Measurements from ENCODE around the gene UBE2V1.
"Not testable (repeated sequence)": the region's sequence is repeated elsewhere in the genome, so short reads cannot be mapped to it uniquely, and the experiment has no call there.

The UBE2V1 gene

DNA sequence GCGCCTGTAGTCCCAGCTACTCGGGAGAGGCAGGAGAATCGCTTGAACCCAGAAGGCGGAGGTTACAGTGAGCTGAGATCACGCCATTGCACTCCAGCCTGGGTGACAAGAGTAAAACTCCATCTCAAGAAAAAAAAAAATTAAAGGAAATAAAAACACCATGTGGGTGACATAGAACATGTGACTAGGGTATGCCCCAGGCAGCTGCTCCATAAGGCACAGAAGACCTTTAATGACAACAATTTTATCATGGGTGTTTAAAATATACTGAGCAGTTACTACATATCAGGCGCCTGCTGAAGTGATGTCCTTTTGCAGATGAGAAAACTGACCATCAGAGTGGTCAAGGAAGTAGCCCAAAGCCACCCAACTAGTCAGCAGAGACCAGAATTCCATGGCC is 32.6 kb upstream of the UBE2V1 start:
- H3K27ac ChIP-seq (ENCODE audit: low read depth, low read length): no peak overlapping the region
- peaks cover 22% of the 10 kb centered on the region for H3K4me1 ChIP-seq (ENCODE audit: control insufficient read depth, insufficient read depth, low read length)
- H3K4me3 ChIP-seq (ENCODE audit: low read depth, low read length): no peak overlapping the region
- peaks cover 58% of the 10 kb centered on the region for H3K36me3 ChIP-seq (ENCODE audit: control insufficient read depth, insufficient read depth, low read length)
- H3K27me3 ChIP-seq (ENCODE audit: control insufficient read depth, insufficient read depth, low read length): no peaks in the 10 kb centered on the region
- no peaks in the 10 kb centered on the region for H3K9me3 ChIP-seq (ENCODE audit: control insufficient read depth, insufficient read depth, low read length)
- no peak overlapping the region for H3K9ac ChIP-seq (ENCODE audit: low read depth, low read length)

DNA sequence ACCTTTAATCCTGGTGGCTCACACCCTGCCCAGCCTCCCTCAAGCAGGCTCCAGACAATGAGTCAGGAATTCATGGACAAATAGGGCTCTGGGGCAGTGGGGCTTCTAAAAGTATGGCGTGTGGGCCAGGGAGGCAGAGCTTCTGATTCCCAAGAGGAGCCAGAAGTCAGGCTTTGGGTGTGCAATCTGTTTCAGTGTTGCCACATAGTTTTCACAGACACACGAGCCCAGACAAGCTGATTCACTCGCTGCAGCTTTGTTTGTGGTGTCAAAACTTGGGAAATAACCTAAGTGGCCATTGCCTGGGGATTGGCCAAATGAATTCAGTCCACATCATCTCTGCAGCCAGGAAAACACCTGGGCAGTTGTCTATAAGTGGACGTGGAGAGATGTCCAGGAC is 31.4 kb upstream of the UBE2V1 start:
- H3K4me3 ChIP-seq (ENCODE audit: low read depth, low read length): no peak overlapping the region
- H3K27ac ChIP-seq (ENCODE audit: low read depth, low read length): no peak overlapping the region
- no peaks in the 10 kb centered on the region for H3K27me3 ChIP-seq (ENCODE audit: control insufficient read depth, insufficient read depth, low read length)
- H3K4me1 ChIP-seq (ENCODE audit: control insufficient read depth, insufficient read depth, low read length): peaks cover 22% of the 10 kb centered on the region
- H3K9me3 ChIP-seq (ENCODE audit: control insufficient read depth, insufficient read depth, low read length): no peaks in the 10 kb centered on the region
- no peak overlapping the region for H3K9ac ChIP-seq (ENCODE audit: low read depth, low read length)
- H3K36me3 ChIP-seq (ENCODE audit: control insufficient read depth, insufficient read depth, low read length): peaks cover 54% of the 10 kb centered on the region

DNA sequence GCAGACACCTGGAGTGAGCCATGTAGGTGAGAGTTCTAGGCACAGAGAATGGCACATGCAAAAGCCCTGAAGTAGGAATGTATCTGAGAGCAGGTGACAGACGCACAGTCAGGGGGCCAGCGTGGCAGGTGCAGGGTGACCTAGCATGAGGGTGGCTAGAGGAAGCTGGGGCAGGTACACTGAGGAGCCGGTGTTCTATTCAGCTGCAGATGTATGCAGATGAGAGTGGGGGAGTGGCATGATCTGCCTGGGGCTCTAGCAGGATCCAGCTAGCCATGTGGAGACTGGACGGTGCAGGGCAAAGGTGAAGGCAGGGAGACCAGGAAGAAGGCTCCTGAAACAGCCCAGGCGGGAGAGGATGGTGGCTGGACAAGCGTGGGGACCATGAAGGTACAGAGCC is 29.9 kb upstream of the UBE2V1 start:
- peaks cover 22% of the 10 kb centered on the region for H3K4me1 ChIP-seq (ENCODE audit: control insufficient read depth, insufficient read depth, low read length)
- H3K4me3 ChIP-seq (ENCODE audit: low read depth, low read length): no peak overlapping the region
- H3K9ac ChIP-seq (ENCODE audit: low read depth, low read length): no peak overlapping the region
- H3K27me3 ChIP-seq (ENCODE audit: control insufficient read depth, insufficient read depth, low read length): no peaks in the 10 kb centered on the region
- no peaks in the 10 kb centered on the region for H3K9me3 ChIP-seq (ENCODE audit: control insufficient read depth, insufficient read depth, low read length)
- H3K27ac ChIP-seq (ENCODE audit: low read depth, low read length): no peak overlapping the region
- peaks cover 40% of the 10 kb centered on the region for H3K36me3 ChIP-seq (ENCODE audit: control insufficient read depth, insufficient read depth, low read length)

DNA sequence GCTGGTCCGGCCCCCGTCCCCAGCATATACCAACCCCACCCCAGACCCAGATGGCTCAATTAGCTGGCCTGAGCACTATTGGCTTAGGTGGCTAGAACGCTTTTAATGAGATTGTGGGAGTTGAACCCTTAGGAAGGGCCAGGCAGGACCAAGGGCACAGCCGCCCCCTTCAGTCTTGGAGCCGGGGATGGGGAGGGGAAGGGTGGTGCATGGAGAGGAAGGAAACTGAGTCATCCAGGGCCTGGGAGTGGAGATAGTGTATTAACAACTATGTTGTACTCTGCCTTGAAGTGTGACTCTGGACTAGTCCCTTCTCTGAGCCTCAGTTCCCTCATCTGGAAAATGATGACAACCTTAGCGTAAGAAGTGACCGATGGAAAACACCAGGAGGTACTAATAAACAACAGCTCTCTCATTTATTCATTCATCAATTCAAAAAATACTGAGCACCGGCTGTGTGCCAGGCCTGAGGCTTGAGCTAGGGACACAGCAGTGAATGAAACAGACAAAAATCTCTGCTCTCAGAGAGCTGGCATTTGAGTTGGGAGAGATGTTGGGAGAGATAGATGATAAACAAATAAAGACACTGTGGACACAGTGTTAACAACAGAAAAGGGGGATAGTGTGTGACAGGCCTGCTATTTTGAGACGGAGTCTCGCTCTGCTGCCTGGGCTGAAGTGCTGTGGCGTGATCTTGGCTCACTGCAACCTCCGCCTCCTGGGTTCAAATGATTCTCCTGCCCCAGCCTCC is 29.0 kb upstream of the UBE2V1 start:
- no peak overlapping the region for H3K9ac ChIP-seq (ENCODE audit: low read depth, low read length)
- H3K27ac ChIP-seq (ENCODE audit: low read depth, low read length): no peak overlapping the region
- H3K4me3 ChIP-seq (ENCODE audit: low read depth, low read length): no peak overlapping the region
- H3K4me1 ChIP-seq (ENCODE audit: control insufficient read depth, insufficient read depth, low read length): peaks cover 15% of the 10 kb centered on the region
- H3K27me3 ChIP-seq (ENCODE audit: control insufficient read depth, insufficient read depth, low read length): no peaks in the 10 kb centered on the region
- no peaks in the 10 kb centered on the region for H3K9me3 ChIP-seq (ENCODE audit: control insufficient read depth, insufficient read depth, low read length)
- peaks cover 40% of the 10 kb centered on the region for H3K36me3 ChIP-seq (ENCODE audit: control insufficient read depth, insufficient read depth, low read length)

DNA sequence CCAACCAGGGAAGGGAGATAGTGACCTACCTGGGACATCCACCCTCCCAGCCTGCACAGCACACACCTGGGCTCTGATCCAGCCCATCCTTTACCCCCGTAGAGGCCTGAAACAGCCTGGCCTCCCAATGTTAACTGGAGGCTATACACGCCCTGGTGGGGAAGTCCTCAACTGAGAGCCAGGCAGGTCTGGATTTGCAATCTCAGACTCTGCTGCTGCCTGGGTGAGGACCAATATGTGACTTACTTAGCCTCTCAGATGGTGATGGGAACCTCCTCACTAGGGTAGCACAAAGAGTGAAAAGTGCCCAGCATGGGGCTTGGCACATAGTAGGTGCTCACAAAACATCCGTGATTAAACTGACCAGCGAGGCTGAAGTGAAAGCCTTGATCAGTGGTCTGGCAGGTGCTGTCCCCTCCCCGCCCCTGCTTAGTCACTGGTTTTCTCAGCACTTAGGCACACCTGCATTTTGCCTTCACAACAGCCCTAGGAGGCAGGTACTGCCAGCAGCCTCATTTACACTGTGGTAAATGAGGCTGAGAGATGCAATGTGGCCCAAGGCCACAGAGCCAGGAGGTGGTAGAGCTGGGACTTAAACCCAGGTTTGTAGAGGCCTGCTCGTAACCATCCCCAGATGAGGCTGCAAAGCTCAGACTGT is 28.2 kb upstream of the UBE2V1 start:
- Histone ChIP-seq H3K27me3 (ENCODE audit: control insufficient read depth, insufficient read depth, low read length) (no peaks in the 10 kb centered on the region), H3K4me3 (ENCODE audit: low read depth, low read length) (no peak overlapping the region), H3K4me1 (ENCODE audit: control insufficient read depth, insufficient read depth, low read length) (peaks cover 9% of the 10 kb centered on the region), H3K9ac (ENCODE audit: low read depth, low read length) (no peak overlapping the region), H3K9me3 (ENCODE audit: control insufficient read depth, insufficient read depth, low read length) (no peaks in the 10 kb centered on the region), H3K36me3 (ENCODE audit: control insufficient read depth, insufficient read depth, low read length) (peaks cover 39% of the 10 kb centered on the region), H3K27ac (ENCODE audit: low read depth, low read length) (no peak overlapping the region)

DNA sequence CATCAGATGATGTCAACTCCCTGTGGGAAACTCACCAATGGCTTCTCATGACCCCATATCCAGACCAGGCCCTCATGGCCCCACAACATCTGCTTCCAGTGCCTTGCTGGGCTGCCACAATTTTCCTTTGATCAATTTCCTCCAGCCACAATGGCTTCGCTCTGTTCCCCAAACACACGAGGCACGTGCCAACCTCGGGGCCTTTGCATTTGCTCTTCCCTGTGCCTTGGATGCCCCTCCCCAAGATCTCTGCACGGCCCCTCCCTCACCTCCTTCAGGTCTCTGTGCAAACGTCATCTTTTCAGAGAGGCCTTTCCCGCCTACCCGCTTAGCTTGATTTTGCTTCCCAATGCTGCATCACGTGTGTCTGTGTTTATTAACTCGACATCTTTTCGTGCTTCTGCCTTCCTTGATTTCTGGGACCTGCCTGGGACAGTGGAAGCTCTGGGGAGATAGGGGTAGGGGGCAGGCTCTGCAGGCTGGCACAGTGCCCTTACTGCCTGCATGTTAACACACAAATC is 27.4 kb upstream of the UBE2V1 start:
- H3K27me3 ChIP-seq (ENCODE audit: control insufficient read depth, insufficient read depth, low read length): no peaks in the 10 kb centered on the region
- H3K9me3 ChIP-seq (ENCODE audit: control insufficient read depth, insufficient read depth, low read length): no peaks in the 10 kb centered on the region
- H3K36me3 ChIP-seq (ENCODE audit: control insufficient read depth, insufficient read depth, low read length): peaks cover 42% of the 10 kb centered on the region
- H3K9ac ChIP-seq (ENCODE audit: low read depth, low read length): no peak overlapping the region
- H3K4me1 ChIP-seq (ENCODE audit: control insufficient read depth, insufficient read depth, low read length): peaks cover 9% of the 10 kb centered on the region
- no peak overlapping the region for H3K27ac ChIP-seq (ENCODE audit: low read depth, low read length)
- no peak overlapping the region for H3K4me3 ChIP-seq (ENCODE audit: low read depth, low read length)

DNA sequence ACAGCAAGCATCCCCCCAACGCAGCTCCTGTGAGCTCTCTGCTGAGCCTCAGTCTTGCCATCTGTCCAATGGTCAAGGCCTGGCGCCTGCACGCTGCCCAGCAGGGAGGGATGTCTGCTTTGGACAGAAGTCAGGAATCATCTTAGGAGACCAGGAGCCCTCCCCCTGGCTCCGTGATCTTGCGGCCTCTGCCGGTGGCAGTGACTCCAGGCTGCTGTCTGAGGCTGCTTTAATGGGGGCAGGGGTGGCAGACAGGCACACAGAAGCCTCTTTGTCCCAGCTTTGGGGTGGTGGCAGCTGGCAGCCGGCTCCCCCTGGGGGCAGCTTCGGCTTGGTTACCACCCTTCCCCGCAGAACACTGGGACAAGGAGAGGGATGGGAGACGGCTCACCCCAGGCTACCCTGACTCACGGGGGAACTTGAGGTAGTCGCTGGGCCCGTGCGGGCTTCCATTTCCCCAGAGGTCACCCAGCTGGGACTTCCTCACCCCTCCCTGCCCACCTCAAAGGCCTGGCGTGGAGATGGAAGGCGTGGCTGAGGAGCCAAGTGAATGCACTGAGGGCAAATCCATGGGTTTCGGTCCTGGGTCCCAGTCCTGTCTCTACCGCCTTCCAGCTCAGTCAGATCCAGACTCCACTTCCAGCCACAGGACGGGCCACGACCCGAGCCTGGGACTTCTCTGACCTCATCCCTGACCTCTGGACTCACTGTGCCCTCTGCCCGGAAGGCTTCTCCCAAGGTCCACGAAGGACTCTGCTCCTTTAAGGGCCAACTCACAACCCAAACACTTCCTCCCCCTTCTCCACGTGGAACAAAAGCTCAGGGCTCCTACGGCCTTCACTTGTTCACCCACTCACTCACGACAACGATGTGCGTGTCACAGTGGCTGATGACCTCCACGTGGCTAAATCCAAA is 25.8 kb upstream of the UBE2V1 start:
- H3K9me3 ChIP-seq (ENCODE audit: control insufficient read depth, insufficient read depth, low read length): no peaks in the 10 kb centered on the region
- no peak overlapping the region for H3K9ac ChIP-seq (ENCODE audit: low read depth, low read length)
- H3K4me3 ChIP-seq (ENCODE audit: low read depth, low read length): no peak overlapping the region
- no peak overlapping the region for H3K27ac ChIP-seq (ENCODE audit: low read depth, low read length)
- H3K4me1 ChIP-seq (ENCODE audit: control insufficient read depth, insufficient read depth, low read length): peaks cover 9% of the 10 kb centered on the region
- peaks cover 47% of the 10 kb centered on the region for H3K36me3 ChIP-seq (ENCODE audit: control insufficient read depth, insufficient read depth, low read length)
- H3K27me3 ChIP-seq (ENCODE audit: control insufficient read depth, insufficient read depth, low read length): no peaks in the 10 kb centered on the region

DNA sequence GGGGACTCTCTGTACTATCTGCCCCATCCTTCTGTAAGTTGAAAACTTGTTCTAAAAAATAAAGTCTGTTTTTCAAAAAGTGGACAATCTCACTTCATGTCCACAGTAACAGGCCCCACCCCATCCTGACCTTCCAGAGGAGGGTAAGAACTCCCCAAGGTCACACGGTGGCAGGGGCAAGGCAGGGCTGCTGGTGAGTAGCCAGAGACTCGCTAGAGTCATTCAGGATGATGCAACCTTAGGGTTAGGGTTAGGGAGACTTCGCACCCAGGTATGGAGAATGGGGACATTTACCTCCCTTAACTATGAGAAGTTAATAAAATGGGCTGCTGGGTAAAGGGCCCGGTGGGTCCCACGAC is 25.1 kb upstream of the UBE2V1 start:
- Histone ChIP-seq H3K36me3 (ENCODE audit: control insufficient read depth, insufficient read depth, low read length) (peaks cover 44% of the 10 kb centered on the region), H3K9me3 (ENCODE audit: control insufficient read depth, insufficient read depth, low read length) (no peaks in the 10 kb centered on the region), H3K9ac (ENCODE audit: low read depth, low read length) (no peak overlapping the region), H3K27me3 (ENCODE audit: control insufficient read depth, insufficient read depth, low read length) (no peaks in the 10 kb centered on the region), H3K27ac (ENCODE audit: low read depth, low read length) (no peak overlapping the region), H3K4me3 (ENCODE audit: low read depth, low read length) (no peak overlapping the region), H3K4me1 (ENCODE audit: control insufficient read depth, insufficient read depth, low read length) (peaks cover 5% of the 10 kb centered on the region)

DNA sequence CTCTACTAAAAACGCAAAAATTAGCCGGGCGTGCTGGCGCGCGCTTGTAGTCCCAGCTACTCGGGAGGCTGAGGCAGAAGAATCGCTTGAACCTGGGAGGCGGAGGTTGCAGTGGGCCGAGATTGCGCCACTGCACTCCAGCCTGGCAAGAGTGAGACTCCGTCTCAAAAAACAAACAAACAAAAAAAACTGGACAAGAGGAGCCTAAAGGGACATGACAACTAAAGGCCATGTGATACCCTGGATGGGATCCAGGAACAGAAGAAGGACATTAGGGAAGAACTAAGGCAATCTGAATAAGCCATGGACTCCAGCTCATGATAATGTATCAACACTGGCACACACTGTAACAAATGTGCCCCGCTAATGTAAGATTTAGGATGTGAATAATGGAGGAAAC is 24.8 kb upstream of the UBE2V1 start:
- not testable (repeated sequence) for H3K27ac ChIP-seq (ENCODE audit: low read depth, low read length)
- H3K36me3 ChIP-seq (ENCODE audit: control insufficient read depth, insufficient read depth, low read length): peaks cover 45% of the 10 kb centered on the region

DNA sequence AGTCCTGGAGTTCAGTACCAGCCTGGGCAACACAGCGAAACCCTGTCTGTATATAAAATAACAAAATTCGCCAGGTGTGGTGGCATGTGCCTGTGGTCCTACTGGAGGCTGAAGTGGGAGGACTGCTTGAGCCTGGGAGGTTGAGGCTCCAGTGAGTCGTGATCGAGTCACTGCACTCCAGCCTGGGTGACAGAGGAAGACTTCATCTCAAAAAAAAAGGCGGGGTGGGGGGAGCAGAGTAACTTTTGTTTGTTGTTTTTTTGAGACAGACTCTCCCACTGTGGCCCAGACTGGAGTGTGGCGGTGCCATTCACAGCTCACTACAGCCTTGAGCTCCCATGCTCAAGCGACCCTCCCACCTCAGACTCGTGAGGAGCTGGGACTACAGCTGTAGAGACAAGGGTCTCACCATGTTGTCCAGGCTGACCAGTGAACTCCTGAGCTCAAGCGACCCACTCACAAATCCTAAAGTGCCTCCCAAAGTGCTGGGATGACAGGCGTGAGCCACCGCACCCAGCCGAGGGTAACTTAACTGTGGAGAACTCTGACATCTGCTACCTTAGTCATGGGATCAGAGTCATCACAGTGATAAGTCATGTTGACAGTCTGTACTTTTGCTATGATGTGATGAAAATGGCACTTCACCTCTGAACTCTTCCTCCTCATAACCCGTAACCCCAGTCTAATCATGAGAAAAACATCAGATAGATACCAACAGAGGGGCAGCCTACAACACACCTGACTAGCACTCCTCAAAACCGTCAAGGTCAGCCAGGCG is 24.1 kb upstream of the UBE2V1 start:
- Histone ChIP-seq H3K4me1 (ENCODE audit: control insufficient read depth, insufficient read depth, low read length) (no peaks in the 10 kb centered on the region), H3K4me3 (ENCODE audit: low read depth, low read length) (no peak overlapping the region), H3K9ac (ENCODE audit: low read depth, low read length) (no peak overlapping the region), H3K27ac (ENCODE audit: low read depth, low read length) (no peak overlapping the region), H3K36me3 (ENCODE audit: control insufficient read depth, insufficient read depth, low read length) (peaks cover 43% of the 10 kb centered on the region), H3K9me3 (ENCODE audit: control insufficient read depth, insufficient read depth, low read length) (no peaks in the 10 kb centered on the region), H3K27me3 (ENCODE audit: control insufficient read depth, insufficient read depth, low read length) (no peaks in the 10 kb centered on the region)

More for the DNA sequence above, 24.8 kb upstream of the UBE2V1 start:
- H3K4me1 ChIP-seq (ENCODE audit: control insufficient read depth, insufficient read depth, low read length); H3K4me3 ChIP-seq (ENCODE audit: low read depth, low read length); H3K9me3 ChIP-seq (ENCODE audit: control insufficient read depth, insufficient read depth, low read length); H3K9ac ChIP-seq (ENCODE audit: low read depth, low read length); H3K27me3 ChIP-seq (ENCODE audit: control insufficient read depth, insufficient read depth, low read length): not testable (repeated sequence)
